ENCODE results near the gene EXOSC10. TPM values are rescaled to one million over a fixed set of nuclear protein-coding genes. Genes with fewer than 3 reads are reported as not detected.

EXOSC10 gene
- total and polyA plus RNA-seq, 9 of the 15 experiments (the other 6 are each of a cell fraction or from before 2014, with no cell fraction given) = 23.4 to 150 (median 105) TPM

GRCh38 chr1:11059155-11059967, 40.3 kb downstream of the EXOSC10 start (continued):
- TF ChIP-seq PBX2 (CRISPR knock-in tag; IDR thresholded peaks at IDR 0.05; ENCODE audit: low read depth) = no peak
- no peak for TF ChIP-seq PBX2 (tag; conservative IDR thresholded peaks at IDR 0.05; ENCODE audit: low read depth)
- 0 out of 2 replicates have a peak, but pooled peaks have one; percentile 35 for TF ChIP-seq RBM14 (IDR thresholded peaks at IDR 0.05; ENCODE audit: borderline replicate concordance, insufficient read depth, low read depth, low read length)
- TF ChIP-seq STAG1 (CRISPR knock-in tag; IDR thresholded peaks at IDR 0.05; ENCODE audit: borderline replicate concordance) = no peak
- no peak for TF ChIP-seq PHB (CRISPR knock-in tag; IDR thresholded peaks at IDR 0.05)
- no peak for TF ChIP-seq ZNF174 (CRISPR knock-in tag; IDR thresholded peaks at IDR 0.05)
- no peak for TF ChIP-seq MTA3 (IDR thresholded peaks at IDR 0.05; ENCODE audit: borderline replicate concordance)
- TF ChIP-seq NUFIP1 (IDR thresholded peaks at IDR 0.05; ENCODE audit: partially characterized antibody) = no peak
- TF ChIP-seq ZNF507 (tag; conservative IDR thresholded peaks at IDR 0.05) = no peak
- TF ChIP-seq ETV1 (tag; conservative IDR thresholded peaks at IDR 0.05; ENCODE audit: low read depth) = no peak
- 0 out of 2 replicates have a peak, but pooled peaks have one; percentile 7 for TF ChIP-seq TCF3 (CRISPR knock-in tag; IDR thresholded peaks at IDR 0.05)
- no peak for TF ChIP-seq MCM2 (IDR thresholded peaks at IDR 0.05; ENCODE audit: low read depth)
- TF ChIP-seq ZNF431 (CRISPR knock-in tag; IDR thresholded peaks at IDR 0.05) = peak; percentile 12; the same call in 1 of the 2 replicates
- TF ChIP-seq E2F3 (CRISPR knock-in tag; IDR thresholded peaks at IDR 0.05) = no peak
- no peak for TF ChIP-seq TAF1 (IDR thresholded peaks at IDR 0.05; ENCODE audit: control insufficient read depth, extremely low read depth, insufficient read depth, low read length, severe bottlenecking)
- TF ChIP-seq TEAD1 (CRISPR knock-in tag; IDR thresholded peaks at IDR 0.05) = 0 out of 4 replicates have a peak, but pooled peaks of 1 of the 2 experiments have one; percentile 15
- no peak for TF ChIP-seq SIX5 (IDR thresholded peaks at IDR 0.05; ENCODE audit: borderline replicate concordance in 1 of 2, insufficient read depth in 1 of 2, low read depth in 1 of 2, low read length in 2 of 2)
- TF ChIP-seq NCOA6 (IDR thresholded peaks at IDR 0.05) = peak; percentile 49; the same call in 1 of the 2 replicates
- TF ChIP-seq ELF1 (tag; IDR thresholded peaks at IDR 0.05) = no peak
- no peak for TF ChIP-seq SMARCA5 (IDR thresholded peaks at IDR 0.05)
- no peak for TF ChIP-seq XRCC4 (IDR thresholded peaks at IDR 0.05; ENCODE audit: extremely low read depth, insufficient read depth, insufficient read length)
- 0 out of 2 replicates have a peak, but pooled peaks have one; percentile 22 for TF ChIP-seq TGIF2 (CRISPR knock-in tag; IDR thresholded peaks at IDR 0.05)
- no peak for TF ChIP-seq HBP1 (CRISPR knock-in tag; IDR thresholded peaks at IDR 0.05)

Measured in K562 (cell line).